Fibroblast of peridontal ligament (primary cell): ENCODE measurements around the gene MS4A12.
"Not testable (repeated sequence)": the region's sequence is repeated elsewhere in the genome, so short reads cannot be mapped to it uniquely, and the experiment has no call there.

Source experiments
- DNase-seq: peaks from one replicate; pipeline ENCODE4 v3.0.0-alpha.2; 2010; ENCODE audit errors: extremely low read depth

Gene MS4A12, protein sequence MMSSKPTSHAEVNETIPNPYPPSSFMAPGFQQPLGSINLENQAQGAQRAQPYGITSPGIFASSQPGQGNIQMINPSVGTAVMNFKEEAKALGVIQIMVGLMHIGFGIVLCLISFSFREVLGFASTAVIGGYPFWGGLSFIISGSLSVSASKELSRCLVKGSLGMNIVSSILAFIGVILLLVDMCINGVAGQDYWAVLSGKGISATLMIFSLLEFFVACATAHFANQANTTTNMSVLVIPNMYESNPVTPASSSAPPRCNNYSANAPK

DNA sequence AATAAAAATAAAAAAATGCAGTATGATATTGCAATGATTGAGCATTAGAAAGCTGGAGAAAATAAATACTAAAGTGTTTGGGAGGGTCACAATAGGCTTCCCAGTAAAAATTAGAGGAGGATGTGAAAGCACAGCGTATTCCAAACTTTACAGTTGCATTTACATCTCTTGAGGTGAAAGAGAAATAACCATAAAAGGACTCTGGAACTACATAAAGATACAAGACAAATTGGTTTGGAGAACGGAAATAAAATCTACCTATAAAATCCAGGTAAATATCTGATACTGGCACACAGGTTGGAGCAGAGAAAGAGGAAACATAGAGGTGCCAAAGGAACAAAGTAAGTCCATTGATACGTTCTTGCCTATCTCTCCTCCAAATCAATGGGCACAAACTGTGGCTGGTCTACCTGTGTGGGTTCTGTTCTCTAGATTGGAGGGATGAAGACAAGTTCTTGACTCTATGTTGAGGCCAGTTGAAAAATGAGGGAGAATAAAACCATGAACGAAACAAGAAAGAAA lies at the start of gene MS4A12:
Gene MS4A12, plus strand, starts transcription at position 291 of the 522 bp plus-strand sequence. CDS start 4,541 bp downstream, outside the sequence.
- no peak for DNase-seq

GRCh38 chr11:60447070-60447469 lies 45.5 kb upstream of the MS4A12 start:
- no peak for DNase-seq

- DNase-seq, result no peak
Measured at GRCh38 chr11:60447846-60448245, 44.7 kb upstream of the MS4A12 start.

DNA sequence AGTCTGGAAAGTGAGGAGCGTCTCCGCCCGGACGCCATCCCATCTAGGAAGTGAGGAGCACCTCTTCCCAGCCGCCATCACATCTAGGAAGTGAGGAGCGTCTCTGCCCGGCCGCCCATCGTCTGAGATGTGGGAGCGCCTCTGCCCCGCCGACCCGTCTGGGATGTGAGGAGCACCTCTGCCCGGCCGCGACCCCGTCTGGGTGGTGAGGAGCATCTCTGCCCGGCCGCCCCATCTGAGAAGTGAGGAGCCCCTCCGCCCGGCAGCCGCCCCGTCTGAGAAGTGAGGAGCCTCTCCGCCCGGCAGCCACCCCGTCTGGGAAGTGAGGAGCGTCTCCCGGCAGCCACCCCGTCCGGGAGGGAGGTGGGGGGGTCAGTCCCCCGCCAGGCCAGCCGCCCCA lies 41.4 kb upstream of the MS4A12 start:
- not testable (repeated sequence) for DNase-seq

GRCh38 chr11:60454212-60454611 lies 38.4 kb upstream of the MS4A12 start:
- no peak for DNase-seq

GRCh38 chr11:60455531-60456042 lies 37.0 kb upstream of the MS4A12 start, which contains the start of gene MS4A1:
Gene MS4A1, plus strand, starts transcription at chr11:60455847. Its CDS starts 6,528 bp downstream, at chr11:60462375.
- DNase-seq, result no peak

DNA sequence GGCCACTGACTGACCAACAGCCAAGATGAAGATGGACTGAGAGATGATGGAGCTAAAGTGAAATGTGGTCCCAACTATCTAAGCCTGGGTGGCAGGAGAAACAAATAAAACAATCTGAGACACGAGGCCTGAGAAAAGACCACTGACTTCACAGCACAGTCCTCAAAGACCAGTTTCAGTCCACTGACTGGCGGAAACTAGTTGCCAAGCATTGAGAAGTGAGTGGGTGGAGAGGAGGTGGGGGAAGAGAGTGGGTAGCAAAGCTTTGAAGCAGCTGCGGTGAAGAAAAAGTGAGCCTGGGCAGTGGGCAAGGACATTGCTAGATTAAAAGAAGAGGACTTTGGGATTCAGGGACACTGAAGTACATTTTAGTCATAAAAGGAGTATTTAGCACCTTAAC lies 35.0 kb upstream of the MS4A12 start:
- DNase-seq, result no peak

- DNase-seq, result no peak
Measured at GRCh38 chr11:60459345-60459744, 33.2 kb upstream of the MS4A12 start.

- no peak for DNase-seq
Measured at GRCh38 chr11:60468829-60469228, 23.7 kb upstream of the MS4A12 start.

GRCh38 chr11:60469723-60470122 lies 22.9 kb upstream of the MS4A12 start:
- no peak for DNase-seq

DNA sequence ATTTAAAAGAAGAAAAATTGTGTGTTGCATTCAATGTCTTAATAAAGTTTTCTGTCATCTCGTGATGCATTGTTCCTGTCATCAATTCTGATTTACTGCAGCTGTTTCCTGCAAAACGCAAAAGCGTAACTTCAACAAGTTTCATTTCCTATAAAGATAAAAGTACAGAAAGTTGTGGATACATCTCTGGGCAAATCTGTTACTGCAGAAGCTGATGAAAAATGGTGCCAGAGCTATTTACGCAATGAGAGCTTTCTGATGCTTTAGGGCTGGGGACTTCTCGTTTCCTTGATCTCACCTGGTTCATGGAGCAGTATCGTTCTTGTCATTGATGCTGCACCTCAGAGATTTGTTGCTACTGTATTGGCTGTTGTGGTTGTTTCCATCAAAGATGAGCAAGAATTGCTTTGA lies 15.5 kb upstream of the MS4A12 start:
- no peak for DNase-seq

GRCh38 chr11:60482361-60482760 lies 10.2 kb upstream of the MS4A12 start:
- no peak for DNase-seq

DNA sequence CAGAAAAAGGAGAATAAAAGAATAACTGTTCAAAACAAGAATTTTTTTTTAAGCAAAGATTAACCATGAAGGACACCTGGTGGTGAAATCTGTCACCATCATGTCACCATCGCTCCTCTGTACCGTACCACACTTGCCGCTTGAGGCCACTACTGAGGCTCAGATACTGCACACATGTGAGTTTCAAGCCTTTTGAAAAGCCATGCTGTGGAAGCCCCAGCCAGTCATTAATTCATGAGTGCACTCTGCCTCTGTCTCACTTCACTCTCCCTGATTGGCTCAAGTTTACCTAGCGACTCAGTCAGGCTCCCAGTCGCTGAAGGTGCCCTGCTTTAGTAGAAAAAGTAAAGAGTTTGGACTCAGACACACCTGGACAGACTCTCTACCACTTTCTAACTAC lies 6.6 kb upstream of the MS4A12 start:
- no peak for DNase-seq

GRCh38 chr11:60493454-60493853 lies 876 bp downstream of the MS4A12 start:
- no peak for DNase-seq

- DNase-seq, result no peak
Measured at GRCh38 chr11:60498399-60498798, 5.8 kb downstream of the MS4A12 start.

DNA sequence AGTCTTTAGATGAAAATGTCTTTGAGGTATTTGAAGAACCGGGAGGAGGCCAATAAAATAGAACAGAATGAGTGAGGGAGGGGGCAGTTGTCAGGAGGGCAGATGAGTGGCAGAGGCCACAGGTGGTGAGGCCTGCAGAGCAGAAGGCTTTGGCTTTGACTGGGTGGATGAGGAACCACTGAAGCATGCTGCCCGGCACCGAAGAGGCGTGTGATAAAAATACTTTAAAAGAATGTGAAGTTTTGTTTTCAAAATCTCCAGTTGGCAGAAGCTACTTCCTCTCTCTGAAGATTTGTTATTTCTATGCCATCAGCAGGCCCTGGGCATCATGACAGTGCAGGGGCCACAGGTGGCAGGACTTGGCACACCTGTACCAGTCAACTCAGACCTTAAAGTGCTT lies 6.3 kb downstream of the MS4A12 start:
- DNase-seq, result no peak

GRCh38 chr11:60500276-60500910 lies 7.8 kb downstream of the MS4A12 start:
- DNase-seq, result no peak

- no peak for DNase-seq
Measured at GRCh38 chr11:60502221-60502775, 9.7 kb downstream of the MS4A12 start.

DNA sequence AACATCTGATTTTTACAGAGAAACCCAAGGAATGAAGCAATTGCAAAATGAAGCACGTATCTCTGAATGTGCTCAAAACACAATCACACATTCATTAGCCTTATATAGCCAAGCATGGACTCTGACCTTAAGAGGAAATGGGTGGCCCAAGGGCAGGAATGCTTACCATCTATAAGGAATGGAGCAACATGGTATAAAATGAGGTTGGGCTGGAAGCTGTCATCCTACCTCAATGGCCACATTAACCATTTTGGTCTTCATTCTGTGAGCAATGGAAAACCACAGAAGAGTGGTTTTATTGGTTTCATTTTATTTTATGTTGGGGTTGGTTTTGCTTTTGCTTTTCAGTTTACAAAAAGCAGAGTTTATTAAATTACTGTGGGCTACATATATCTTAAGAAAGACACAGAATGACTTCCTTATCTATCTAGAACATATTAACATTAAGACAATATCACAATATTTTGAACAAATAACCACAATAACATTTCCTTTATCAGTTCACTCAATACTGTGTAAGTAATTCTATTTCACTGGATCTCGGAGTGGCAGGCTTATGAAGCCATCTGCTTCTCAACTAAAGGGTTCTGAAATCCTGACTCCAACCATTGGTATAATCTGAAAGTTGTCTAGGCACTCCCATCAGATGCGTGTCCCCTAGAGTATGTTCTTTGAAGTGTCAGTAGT lies 11.8 kb downstream of the MS4A12 start:
- DNase-seq, result no peak

GRCh38 chr11:60509609-60510008 lies 17.0 kb downstream of the MS4A12 start:
- not testable (repeated sequence) for DNase-seq

GRCh38 chr11:60510209-60510608 lies 17.6 kb downstream of the MS4A12 start:
- DNase-seq, result not testable (repeated sequence)

- no peak for DNase-seq
Measured at GRCh38 chr11:60511393-60511792, 18.8 kb downstream of the MS4A12 start.
